ENCODE data around the gene GNG10.
"Not testable (repeated sequence)": the region's sequence is repeated elsewhere in the genome, so short reads cannot be mapped to it uniquely, and the experiment has no call there.

Gene GNG10

DNA sequence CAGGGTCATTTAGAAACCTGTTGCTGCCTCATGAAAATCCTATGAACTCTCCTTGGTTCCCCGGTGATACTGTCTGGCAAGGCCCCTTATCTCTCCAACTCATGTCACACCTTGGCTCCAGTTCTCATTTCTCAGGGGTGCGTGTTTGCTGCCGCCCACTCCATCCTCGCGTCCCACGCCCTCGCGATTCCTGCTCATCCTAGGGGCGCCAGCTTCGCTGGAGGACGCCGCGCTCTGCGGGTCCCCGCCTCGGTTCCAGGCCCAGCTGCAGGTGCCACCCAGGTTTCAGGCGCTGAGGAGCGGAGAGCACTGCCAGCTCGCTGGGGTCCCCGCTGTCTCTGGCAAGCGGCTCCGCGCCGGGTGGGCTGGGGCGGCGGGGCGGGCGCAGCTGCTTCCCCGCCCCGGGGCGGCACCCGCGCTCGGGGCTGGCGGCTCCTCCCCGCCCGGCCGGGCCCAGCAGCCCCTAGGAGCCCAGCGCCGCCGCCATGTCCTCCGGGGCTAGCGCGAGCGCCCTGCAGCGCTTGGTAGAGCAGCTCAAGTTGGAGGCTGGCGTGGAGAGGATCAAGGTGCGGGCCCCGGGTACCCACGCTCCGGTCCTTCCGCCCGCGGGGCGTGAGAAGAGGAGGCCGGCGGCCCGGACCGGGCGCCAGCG, at the start of gene GNG10:
Gene GNG10, plus strand, starts transcription at position 456 of the 652 bp plus-strand sequence. Its CDS starts 30 bp downstream, at position 486.
- DNase-seq: peak in 1 of 2 experiments; percentile 55

DNA sequence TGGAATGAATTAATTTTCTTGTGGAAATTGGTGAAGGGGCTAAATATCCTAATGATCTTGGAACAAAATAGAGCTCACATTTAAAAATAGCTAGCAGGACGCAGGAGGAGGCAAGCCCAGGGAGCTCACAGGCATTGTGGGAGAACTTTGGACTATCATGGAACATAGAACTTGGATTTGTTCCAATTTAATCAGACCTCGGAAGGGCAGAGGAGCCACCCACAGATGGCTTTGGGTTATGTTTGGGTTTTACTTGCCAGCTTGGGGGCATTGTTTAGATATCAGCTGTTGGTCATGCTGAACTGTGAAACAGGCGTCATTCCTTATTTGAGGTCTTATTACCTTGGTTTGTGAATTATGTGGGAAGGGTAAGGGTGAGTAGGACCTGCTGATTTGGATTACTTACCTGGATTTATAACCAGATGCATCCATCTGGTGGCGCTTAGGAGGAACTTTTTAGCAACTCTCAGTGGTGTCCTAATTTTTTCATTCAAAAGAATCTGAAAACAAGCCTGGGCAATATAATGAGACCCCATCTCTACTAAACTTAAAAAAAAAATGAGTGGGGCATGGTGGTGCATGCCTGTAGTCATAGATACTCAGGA, 47.9 kb upstream of the GNG10 start:
- no peak for DNase-seq

DNA sequence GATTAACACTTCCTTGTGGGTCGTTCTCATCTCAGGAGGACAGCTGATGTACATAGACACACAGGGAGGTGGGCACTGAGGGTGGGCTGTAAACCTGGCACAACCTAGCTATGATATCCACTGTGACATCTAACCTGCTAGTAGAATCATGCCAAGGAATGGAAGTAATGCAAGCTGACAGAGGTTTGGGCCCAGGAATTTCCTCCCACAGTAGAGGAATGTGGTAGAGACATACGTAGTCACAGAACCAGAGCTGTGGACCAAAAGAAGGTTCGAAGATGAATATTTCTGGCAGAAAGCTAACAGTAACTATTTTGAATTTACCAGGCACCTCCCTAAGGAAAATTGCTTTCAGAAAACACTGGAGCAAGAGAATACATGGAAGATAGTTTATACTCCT, 45.5 kb upstream of the GNG10 start:
- no peak for DNase-seq

- DNase-seq: not testable (repeated sequence)
Observed at GRCh38 chr9:111617349-111617748, 44.1 kb upstream of the GNG10 start.

DNA sequence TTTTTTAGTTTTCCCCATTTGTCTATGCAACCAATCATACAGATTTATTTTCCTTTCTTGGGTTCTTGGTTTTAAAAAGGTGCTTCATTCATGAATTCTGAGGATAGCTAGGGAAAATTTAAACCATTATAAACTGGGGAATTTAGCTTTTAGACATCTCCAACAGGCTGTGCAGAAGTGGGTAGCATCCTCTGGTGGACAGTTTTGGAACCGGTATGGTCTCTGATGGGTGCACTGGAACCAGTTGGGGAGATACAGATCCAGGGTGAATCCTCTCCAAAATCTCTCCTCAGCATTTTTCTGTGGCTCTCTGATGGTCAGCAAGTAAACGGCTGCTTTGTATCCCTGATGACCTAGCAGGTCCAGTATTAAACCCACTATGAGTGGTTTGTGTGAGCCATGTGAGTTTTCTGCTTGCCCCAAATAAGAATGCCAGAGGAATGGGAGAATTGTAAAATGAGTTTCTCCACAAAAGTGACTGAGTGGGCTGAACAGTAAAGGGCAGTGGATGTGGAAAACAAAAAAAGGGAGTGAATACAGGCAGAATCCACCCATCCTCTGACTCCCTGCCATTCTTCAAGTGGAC, 39.4 kb upstream of the GNG10 start:
- DNase-seq: peak in 1 of 2 experiments; percentile 17

DNA sequence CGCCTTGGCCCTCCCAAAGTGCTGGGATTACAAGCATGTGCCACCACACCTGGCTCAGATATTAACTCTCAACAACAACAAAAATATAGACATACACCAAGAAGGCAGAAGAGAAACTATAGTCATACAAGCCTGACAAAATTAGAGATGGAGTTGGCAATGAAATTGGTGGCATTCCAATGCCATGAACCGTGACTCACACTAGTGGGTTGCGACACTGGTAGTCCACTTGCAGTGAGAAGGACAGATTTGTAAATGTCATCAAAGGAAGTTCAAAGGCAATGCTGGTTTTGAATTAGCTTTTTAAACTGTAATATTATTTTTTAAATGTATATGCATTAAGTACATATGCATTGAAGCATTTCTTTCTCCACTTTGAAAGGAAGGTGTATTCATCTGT, 38.8 kb upstream of the GNG10 start:
- no peak for DNase-seq

GRCh38 chr9:111627260-111627963, 34.0 kb upstream of the GNG10 start:
- no peak for DNase-seq

- DNase-seq: no peak
Observed at GRCh38 chr9:111628411-111628810, 33.0 kb upstream of the GNG10 start.

GRCh38 chr9:111630182-111630963, 31.0 kb upstream of the GNG10 start:
- DNase-seq: peak in 1 of 2 experiments; percentile 30

- no peak for DNase-seq
Observed at GRCh38 chr9:111630964-111631213, 30.5 kb upstream of the GNG10 start.

- DNase-seq: peak; percentile 94 to 97
Observed at GRCh38 chr9:111631214-111631971, 30.0 kb upstream of the GNG10 start, which contains the start of gene DNAJC25. TSS of gene DNAJC25 (plus strand) at chr9:111631334. CDS start at chr9:111631408, 74 bp downstream.

DNA sequence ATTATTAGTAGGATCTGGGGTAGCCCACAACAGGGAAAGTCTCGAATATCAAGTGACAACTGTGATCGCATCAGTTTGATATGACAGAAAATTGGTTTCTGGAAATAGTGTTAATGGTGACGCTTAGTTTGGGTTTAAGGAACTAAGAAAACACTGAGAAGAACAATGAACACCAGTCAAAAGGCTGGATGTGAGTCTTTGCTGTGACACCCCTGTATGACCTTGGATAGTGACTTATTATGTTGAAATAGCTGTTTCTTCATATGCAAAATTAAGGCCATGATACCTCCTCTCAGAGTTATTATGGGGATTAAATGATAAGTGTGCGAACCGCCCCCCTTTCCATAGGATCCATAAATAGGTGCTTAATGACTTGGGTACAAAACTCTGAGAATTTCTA, 29.3 kb upstream of the GNG10 start:
- DNase-seq: no peak

GRCh38 chr9:111632695-111633388, 28.6 kb upstream of the GNG10 start:
- DNase-seq: no peak

- DNase-seq: no peak
Observed at GRCh38 chr9:111633389-111633736, 28.0 kb upstream of the GNG10 start.

DNA sequence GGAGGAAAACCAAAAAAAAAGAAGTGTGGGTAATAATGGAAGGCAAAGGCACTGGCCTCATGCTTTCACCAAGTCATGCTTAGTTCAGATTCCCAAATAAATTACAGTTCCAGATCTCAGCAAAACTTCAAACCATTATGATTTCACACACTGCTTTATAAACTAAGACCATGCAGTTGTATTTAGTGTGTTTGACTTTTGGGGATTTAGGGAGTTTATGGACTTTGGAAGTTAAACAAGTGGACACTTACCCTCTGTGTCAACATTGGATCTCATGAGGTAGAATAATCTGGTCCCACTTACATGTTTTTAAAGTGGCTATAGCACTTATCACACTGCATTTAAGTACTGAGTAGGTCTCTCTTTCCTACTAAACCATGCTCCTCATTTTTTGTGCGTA, 26.5 kb upstream of the GNG10 start:
- DNase-seq: no peak

DNA sequence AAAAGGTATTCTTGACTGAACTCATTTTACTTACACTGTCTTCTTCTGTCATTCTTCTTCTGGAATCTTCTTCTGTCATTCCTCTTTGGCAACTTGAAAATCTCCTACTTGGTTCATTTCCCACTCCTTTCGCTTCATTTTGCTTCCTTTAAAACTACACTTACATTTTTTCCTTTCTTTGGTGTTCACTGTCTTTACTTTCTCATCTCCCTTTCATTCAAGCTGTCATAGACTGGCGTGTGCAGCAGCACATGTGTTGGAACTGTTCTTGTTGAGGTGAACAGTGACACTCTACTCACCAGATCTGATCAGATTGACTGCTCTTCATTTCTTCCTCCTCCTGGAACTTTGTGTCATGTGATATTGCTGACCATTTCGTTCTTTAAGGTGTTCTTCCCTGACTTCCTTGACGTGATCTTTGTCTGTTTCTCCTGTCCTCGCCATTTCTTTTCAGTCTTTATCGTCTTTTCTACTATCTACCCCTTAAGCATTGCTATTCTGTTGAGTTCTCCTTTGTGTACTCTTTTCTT, 23.9 kb upstream of the GNG10 start:
- DNase-seq: no peak

DNA sequence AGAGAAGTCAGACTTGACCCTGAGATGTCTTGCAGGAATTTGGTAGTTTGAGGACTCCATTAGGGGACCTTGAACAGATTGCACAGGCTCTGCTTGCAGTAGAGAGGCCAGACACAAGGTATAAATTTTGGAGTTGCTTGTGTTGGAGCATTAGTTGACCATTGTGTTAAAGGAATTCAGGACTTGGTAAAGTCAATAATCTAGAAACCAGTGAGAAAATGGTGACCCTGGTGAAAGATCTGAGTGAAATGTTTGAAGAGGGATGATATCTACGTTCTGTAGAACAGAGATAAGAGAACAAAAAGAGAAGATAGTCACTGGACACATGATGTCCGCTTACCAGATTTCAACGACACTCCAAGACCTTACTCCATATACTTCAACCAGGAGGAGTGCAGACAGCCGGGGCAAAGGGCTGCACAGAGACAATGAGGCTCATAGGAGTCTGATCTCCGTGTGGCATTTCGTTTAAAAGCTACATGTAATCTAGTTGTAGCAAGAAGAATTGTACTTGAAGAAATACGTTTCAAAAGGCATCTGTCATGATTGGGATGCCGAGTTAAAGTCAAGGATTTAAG, 17.1 kb upstream of the GNG10 start:
- no peak for DNase-seq

DNA sequence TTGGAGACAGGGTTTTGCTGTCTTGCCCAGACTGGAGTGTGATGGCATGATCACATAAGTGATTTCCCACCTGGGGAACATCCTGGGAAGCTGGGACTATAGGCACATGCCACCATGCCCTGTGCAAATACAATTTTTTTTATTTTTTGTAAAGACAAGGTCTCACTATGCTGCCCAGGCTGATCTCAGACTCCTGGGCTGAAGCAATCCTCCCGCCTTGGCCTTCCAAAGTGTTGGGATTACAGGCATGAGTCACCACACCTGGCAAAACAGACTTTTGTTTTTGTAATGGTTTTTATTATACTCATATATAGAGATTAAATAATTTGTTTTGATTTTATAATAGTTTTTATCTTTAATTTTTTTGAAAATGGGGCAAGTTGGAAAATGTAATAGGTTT, 15.6 kb upstream of the GNG10 start:
- DNase-seq: no peak

DNA sequence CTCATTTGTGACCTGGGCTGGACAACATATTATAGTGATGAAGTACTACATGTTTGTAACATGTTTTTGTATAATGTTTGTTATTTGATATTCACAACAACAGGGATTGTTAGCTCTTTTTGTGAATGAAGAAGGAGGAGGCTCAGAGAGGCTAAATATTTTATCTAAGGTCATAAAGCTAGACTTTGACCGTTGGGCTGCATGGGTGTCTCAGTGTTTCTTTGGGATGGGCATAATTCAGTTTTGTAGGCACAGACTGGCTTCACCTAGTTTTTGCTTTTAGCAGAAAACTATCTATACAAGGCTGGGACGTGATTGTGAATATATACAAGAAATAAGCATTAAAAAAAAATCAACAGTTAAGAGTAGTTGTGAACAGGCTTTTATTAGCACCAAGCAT, 15.0 kb upstream of the GNG10 start:
- DNase-seq: no peak

DNA sequence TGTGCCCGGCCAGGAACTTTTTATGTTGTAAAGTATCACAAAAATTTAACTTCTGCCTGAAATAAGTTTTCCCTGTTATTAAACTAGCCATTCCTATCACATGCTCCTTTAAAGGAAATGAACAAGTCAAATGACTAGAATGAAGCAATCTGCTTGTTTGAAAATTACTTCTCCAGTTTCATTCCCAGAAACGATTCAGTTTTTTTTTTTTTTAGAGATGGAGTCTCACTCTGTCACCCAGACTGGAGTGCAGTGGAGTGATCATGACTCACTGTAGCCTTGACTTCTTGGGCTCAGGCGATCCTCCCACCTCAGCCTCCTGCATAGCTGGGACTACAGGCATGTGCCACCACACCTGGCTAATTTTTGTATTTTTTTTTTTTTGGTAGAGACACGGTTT, 13.3 kb upstream of the GNG10 start:
- no peak for DNase-seq

GRCh38 chr9:111649016-111649415, 12.4 kb upstream of the GNG10 start:
- no peak for DNase-seq

Measured in NCI-H526 (cell line).